GM18873 (cell line): ENCODE results near the gene RGS8.
"Not testable (repeated sequence)": the region's sequence is repeated elsewhere in the genome, so short reads cannot be mapped to it uniquely, and the experiment has no call there.

Source experiments
- ATAC-seq: cut with Tn5 transposase; IDR thresholded peaks from one replicate; pipeline ENCODE4 v1.9.1; 2021; ENCODE audit warnings: mild to moderate bottlenecking, moderate library complexity, moderate number of reproducible peaks; ENCODE audit not compliant: unreplicated experiment, low FRiP score

The RGS8 gene

DNA sequence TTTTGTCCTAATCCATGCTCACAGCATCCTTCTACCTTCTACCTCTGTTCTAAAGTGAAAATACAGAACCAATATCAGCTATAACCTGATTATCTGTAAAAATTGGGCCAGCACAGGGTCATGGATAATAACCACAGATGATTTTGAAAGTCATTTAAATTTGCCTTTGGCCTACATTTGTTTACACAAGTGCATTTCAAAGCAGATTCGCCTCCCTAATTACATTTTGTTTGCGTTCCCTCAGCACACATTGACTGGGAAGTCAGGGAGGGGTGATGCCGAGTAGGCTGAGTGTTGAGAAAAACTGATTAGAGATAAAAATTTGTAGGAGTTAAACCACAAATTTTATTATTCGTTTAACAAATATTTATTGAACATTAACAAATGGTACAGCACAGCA is 19.2 kb upstream of the RGS8 start:
- no peak for ATAC-seq

DNA sequence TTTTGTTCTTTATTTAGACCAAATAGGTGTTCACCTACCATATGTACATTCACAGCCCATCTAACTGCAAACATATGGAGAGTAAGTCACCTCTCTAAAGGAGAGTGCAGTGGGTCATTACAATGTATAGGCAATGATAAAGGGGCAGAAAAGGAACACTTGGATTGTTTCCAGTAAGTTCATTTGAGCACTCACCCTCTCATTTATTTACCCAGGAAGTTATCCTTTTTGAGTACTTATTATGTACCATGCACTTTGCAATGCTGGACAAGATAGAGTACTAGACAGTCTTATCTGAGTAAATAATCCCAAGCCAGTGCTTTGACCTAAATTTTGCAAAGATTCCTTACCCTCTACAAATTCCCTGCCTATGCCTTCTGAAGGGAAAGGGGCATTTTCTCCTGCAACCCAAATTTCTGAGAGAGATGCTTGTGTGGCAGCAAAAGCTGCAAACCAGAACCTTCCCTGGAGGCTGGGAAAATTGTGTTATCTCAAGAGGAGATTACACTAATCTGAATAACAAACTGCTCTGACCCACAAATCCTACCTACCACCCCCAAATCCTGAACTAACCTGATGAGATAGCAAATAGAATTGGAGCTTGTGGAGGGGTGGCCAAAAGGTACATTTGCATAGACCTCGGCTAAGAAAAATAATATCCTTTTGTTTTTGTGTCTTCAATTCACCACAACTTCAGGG is 18.6 kb upstream of the RGS8 start:
- no peak for ATAC-seq

DNA sequence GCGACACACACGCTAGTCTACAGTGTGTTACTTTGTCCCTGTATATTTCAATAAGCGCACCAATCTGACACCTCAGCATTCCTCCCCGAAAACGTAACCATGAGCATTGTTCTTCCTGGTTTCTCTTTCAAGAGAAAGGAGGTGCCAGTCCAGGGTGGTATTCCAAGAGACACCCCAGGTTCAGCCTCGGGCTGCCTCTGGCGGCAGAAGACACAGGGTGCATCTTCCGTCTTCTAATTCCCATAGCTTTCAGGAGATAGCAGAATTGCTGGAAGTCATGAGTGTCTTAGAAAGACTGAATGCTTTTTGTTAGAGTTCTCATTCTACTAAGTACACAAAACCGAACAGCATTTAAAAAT is 15.9 kb upstream of the RGS8 start:
- no peak for ATAC-seq

- no peak for ATAC-seq
These were observed 15.3 kb upstream of the RGS8 start for GRCh38 chr1:182699393-182700350.

GRCh38 chr1:182698971-182699370 is 14.6 kb upstream of the RGS8 start:
- no peak for ATAC-seq

DNA sequence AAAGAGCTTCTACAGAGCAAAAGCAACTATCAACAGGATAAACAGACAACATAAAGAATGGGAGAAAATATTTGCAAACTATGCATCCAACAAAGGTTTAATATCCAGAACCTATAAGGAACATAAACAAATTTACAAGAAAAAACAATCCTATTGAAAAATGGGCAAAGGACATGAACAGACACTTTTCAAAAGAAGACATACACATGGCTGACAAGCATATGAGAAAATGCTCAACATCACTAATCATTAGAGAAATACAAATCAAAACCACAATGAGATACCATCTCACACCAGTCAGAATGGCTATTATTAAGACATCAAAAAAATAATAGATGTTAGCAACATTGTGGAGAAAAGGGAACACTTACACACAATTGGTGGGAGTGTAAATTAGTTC is 8.8 kb upstream of the RGS8 start:
- not testable (repeated sequence) for ATAC-seq

- no peak for ATAC-seq
These were observed 6.6 kb upstream of the RGS8 start for GRCh38 chr1:182690886-182691443.

- no peak for ATAC-seq
These were observed 4.2 kb upstream of the RGS8 start for GRCh38 chr1:182688436-182689205.

- ATAC-seq = no peak
These were observed 3.0 kb upstream of the RGS8 start for GRCh38 chr1:182687361-182687760.

- ATAC-seq = no peak
These were observed 2.1 kb upstream of the RGS8 start for GRCh38 chr1:182686446-182686845.

DNA sequence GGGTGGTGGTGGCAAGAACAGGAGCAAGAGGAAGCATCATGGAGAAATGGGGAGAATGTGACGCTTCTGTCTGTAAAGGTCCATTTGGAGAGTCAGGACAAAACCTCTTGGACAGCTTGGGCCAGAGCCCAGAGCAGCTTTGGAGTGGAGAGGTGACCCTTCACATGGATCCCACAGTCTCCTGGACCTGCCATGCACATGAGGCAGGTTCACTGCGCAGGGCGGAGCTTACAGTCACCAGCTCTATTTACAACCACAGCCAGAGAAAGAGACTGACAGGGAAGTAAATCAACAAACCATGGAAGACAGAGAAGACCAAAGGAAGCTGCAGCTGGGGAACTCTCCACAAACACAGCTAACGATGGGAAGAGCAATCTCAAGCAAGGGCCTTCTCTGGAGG is 828 bp upstream of the RGS8 start:
- no peak for ATAC-seq

DNA sequence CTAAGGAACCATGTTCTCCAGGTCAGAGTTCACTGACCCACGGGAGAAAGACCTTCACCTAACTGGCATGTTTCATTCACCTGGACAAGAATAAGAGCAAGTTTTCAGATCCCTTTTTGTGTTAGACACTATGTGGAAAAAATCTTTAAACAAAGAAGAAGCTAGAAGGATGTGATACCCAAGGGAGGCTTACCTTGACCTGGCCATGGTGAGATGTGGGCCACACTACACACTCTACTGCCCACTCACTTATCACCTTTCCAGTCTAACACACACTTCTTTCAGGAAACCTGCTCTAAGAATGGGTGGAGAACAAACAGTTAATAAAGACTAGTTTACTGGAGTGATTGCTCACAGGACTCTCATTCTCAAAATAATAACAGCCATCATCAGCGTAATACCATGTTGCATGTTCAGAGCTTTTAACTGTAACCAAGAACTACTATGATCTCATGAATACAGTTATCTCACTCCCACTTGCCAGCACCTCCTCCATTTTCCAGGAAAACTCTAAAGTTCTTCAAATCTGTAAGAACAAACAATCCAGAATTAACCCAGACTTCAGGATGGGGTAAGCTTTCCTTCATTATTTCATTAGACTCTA is 1.4 kb downstream of the RGS8 start:
- ATAC-seq = no peak

- no peak for ATAC-seq
These were observed 2.0 kb downstream of the RGS8 start for GRCh38 chr1:182682406-182682805.

DNA sequence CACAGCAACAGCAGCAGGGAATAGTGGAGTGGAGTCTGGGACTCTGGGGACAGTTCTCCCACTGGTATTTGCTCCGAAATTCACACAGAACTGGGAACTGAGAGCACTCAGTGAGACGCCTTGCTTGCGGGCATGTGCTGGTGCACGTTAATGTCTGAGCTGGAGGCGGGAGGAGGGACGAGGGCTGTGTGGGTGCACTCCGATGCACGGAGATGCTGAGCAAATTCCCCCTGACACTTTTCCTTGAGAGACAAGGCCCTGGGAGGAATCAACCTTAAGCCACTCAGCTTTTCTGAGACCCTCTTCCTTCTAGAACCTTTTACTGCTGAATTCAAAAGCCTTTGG is 2.8 kb downstream of the RGS8 start:
- ATAC-seq = no peak

DNA sequence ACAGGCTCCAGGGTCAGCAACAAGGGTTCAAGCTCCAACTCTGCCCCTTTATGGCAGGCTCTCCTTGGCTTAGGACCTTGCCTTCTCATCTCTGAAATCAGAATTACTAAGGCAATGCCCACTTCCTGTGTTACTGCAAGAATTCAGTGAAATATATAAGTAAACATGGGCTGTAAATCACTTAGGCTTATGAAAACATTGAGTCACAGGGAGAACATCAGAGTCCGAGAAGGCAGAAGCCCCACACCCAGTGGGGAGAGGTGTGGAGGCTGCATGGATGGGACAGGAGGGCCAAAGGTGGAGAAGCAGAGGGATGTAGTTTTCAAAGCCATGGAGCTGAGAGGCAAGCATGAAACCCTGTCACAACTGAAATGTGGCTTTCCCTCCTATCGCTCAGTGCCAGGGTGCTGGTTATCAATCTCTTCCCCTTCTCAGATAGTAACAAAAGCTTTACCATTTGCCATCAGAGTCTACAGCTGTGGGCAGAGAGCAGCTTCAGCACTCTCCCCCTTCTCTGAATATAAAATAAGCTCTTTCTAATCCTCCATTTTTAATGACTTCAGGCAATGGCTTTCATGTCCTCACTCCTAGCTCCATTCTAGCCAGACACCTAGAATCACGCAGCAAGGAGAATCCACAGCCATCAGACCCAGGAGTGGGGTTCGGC is 3.4 kb downstream of the RGS8 start:
- ATAC-seq = no peak

DNA sequence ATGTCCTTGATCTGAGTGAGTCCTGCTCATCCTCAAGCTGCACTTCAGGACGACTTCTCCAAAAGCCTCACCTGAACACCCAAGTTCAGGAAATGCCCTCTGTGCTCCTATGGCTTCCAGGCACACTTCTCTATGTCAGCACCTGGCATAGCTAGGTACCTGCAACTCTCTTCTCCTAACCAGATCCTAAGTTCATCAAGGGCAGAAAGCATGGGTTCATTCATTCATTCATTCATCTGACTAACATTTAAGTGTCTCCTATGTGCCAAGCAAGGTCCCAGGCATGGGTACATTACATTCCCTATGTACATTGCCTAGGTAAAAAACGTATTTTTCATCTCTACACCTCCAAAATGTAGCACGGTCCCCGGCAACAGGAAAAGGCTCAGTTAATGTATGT is 4.0 kb downstream of the RGS8 start:
- ATAC-seq = no peak

DNA sequence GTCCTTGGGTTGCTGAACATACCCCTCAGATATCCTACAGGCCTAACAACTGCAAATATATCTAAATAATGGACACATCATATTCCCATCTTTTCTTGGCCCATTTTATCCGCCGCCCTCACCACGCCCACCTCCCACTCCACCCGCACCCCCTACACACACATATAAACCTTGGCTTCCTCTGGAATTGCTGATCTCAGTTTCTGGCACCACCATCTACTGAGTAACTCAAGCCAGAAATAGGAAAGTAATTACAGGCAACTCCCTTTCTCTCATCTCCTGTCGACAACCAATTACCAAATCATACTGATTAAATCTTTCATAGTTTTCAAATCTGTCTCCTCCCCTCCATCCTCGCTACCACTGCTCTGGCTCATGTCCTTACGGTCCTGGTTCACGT is 4.7 kb downstream of the RGS8 start:
- no peak for ATAC-seq

GRCh38 chr1:182677397-182678098 is 6.8 kb downstream of the RGS8 start:
- peak; percentile 84 for ATAC-seq

GRCh38 chr1:182676274-182676673 is 8.1 kb downstream of the RGS8 start:
- no peak for ATAC-seq
